CD4-positive, CD25-positive, alpha-beta regulatory T cell (primary cell): Measurements from ENCODE around the gene PDE3A. TPM values are rescaled to one million over a fixed set of nuclear protein-coding genes. Genes with fewer than 3 reads are reported as not detected.

Experiments used
- ATAC-seq, 2 donors: fragments of 150-1000 bp; cut with Tn5 transposase; one replicate each; pipeline ENCODE4 v1.10.0; 2021; ENCODE audit warnings: low read depth in 2 of 2, moderate number of reproducible peaks in 2 of 2, moderate library complexity in 1 of 2
- DNase-seq, 3 donors: peaks; one replicate each; pipeline versions ENCODE4 v3.0.0 to v3.0.0-alpha.2; 2012 to 2022; ENCODE audit warnings: mixed read lengths in 1 of 3
- H3K27ac ChIP-seq: one replicate; pipeline ENCODE4 v1.7.0; 2013; ENCODE audit warnings: mild to moderate bottlenecking, low read length; ENCODE audit not compliant: insufficient read depth, poor library complexity, severe bottlenecking
- H3K27me3 ChIP-seq: one replicate; pipeline ENCODE4 v1.7.0; 2013; ENCODE audit warnings: low read length; ENCODE audit not compliant: control insufficient read depth, insufficient read depth
- H3K36me3 ChIP-seq: one replicate; pipeline ENCODE4 v1.7.0; 2013; ENCODE audit warnings: mild to moderate bottlenecking, low read length, moderate library complexity; ENCODE audit not compliant: control insufficient read depth, insufficient read depth
- H3K4me1 ChIP-seq: 2 replicates; pipeline ENCODE4 v1.7.0; 2013; ENCODE audit warnings: mild to moderate bottlenecking, low read length; ENCODE audit not compliant: insufficient read depth, control insufficient read depth, poor library complexity, severe bottlenecking
- H3K4me3 ChIP-seq: one replicate; pipeline ENCODE4 v1.7.0; 2013; ENCODE audit warnings: low read depth, mild to moderate bottlenecking, low read length, moderate library complexity
- H3K9me3 ChIP-seq, 2 experiments: 1 replicate in 1 of 2; 2 replicates in 1 of 2; pipeline ENCODE4 v1.7.0; 2013; ENCODE audit warnings: low read length in 2 of 2, mild to moderate bottlenecking in 1 of 2, moderate library complexity in 1 of 2; ENCODE audit not compliant: control insufficient read depth in 2 of 2
- H3K27ac Mint-ChIP-seq, 3 donors: one replicate each; pipeline ENCODE4 v1.8.0; 2020 to 2022; ENCODE audit warnings: mild to moderate bottlenecking in 3 of 3, mixed read lengths in 3 of 3, moderate library complexity in 2 of 3
- H3K27me3 Mint-ChIP-seq: one replicate; pipeline ENCODE4 v1.8.0; 2022; ENCODE audit warnings: mild to moderate bottlenecking, mixed read lengths
- H3K36me3 Mint-ChIP-seq: one replicate; pipeline ENCODE4 v1.8.0; 2020; ENCODE audit warnings: mixed read lengths
- H3K4me1 Mint-ChIP-seq, 4 donors: one replicate each; pipeline ENCODE4 v1.8.0; 2020 to 2022; ENCODE audit warnings: mixed read lengths in 4 of 4, mild to moderate bottlenecking in 1 of 4
- H3K4me3 Mint-ChIP-seq, 4 donors: one replicate each; pipeline ENCODE4 v1.8.0; 2020 to 2022; ENCODE audit warnings: mild to moderate bottlenecking in 4 of 4, mixed read lengths in 4 of 4, moderate library complexity in 3 of 4
- H3K9me3 Mint-ChIP-seq, 7 donors: one replicate each; pipeline ENCODE4 v1.8.0; 2020 to 2022; ENCODE audit warnings: mixed read lengths in 7 of 7, mild to moderate bottlenecking in 3 of 7, moderate library complexity in 2 of 7
- polyA plus RNA-seq, 4 donors: library from polyadenylated mRNA; unstranded; fragments of 300-500 nt; fragmentation: Illumina TruSeq; gene quantifications; one replicate each; pipeline ENCODE4 v1.2.3, GENCODE V29; 2021
- total RNA-seq: library from RNA; stranded (reverse); gene quantifications from one replicate; pipeline ENCODE4 v1.2.3, GENCODE V29; 2022

Gene PDE3A
- total and polyA plus RNA-seq, 5 donors from 2014 or later, result 0.05 to 0.30 TPM; not detected in 3

DNA sequence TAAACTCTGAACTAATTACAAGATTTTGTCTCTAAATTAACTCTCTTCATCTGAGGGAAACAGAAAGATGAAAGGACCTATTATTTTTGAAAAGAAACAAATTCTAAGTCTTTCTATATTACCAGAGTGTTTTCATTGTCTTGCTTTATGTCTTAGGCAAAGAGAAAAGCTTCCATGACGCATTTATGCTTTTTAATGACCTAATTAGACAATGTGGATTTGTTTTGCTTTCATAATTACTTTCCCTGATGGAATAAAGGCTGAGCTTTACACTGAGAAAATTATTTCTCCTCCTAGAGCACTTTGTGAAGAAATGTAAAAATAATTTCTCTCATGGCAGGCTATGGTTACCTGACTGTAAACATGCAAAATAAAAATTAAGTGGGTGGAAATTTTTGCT is 188.8 kb downstream of the PDE3A start:
- H3K4me3 ChIP-seq, result no peak overlapping the region
- no peaks in the 10 kb centered on the region for H3K4me1 ChIP-seq
- ATAC-seq, result no peak
- no peak overlapping the region for H3K27ac ChIP-seq
- Mint-ChIP-seq H3K27ac (no peak overlapping the region), H3K4me3 (no peak overlapping the region), H3K36me3 (no peaks in the 10 kb centered on the region), H3K27me3 (no peaks in the 10 kb centered on the region), H3K4me1 (peaks cover 0 to 5% (median 0%) of the 10 kb centered on the region in 4 donors), H3K9me3 (peaks cover 0 to 10% (median 0%) of the 10 kb centered on the region in 7 donors)
- no peaks in the 10 kb centered on the region for H3K36me3 ChIP-seq
- no peak for DNase-seq
- H3K9me3 ChIP-seq, result no peaks in the 10 kb centered on the region
- no peaks in the 10 kb centered on the region for H3K27me3 ChIP-seq

- Mint-ChIP-seq H3K27me3 (no peaks in the 10 kb centered on the region), H3K36me3 (no peaks in the 10 kb centered on the region), H3K4me3 (no peak overlapping the region), H3K27ac (no peak overlapping the region), H3K4me1 (peaks cover 0 to 5% (median 0%) of the 10 kb centered on the region in 4 donors), H3K9me3 (peaks cover 0 to 10% (median 0%) of the 10 kb centered on the region in 7 donors)
- no peaks in the 10 kb centered on the region for H3K4me1 ChIP-seq
- H3K4me3 ChIP-seq, result no peak overlapping the region
- DNase-seq, result no peak
- H3K27ac ChIP-seq, result no peak overlapping the region
- no peak for ATAC-seq
- no peaks in the 10 kb centered on the region for H3K27me3 ChIP-seq
- H3K9me3 ChIP-seq, result no peaks in the 10 kb centered on the region
- H3K36me3 ChIP-seq, result no peaks in the 10 kb centered on the region
Observed at GRCh38 chr12:20560935-20561334, 192.6 kb downstream of the PDE3A start.

DNA sequence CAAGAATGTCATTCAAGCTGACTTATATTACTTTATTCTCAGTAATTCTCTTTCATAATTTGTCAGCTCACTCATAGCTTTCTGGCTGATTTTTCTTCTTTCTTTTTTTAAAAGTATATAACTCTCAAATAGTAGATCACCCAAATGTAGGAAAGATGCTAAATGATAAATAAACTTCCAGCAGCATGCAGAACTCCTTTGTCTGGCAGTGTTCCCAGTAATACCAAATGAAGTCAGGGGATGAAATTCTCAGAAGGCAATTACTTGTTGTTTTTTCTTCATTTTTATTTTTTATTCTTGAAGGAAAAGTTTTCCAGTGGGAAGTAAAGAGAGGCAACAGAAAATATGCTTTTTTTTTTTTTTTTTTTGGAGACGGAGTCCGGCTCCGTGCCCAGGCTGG is 193.5 kb downstream of the PDE3A start:
- Mint-ChIP-seq H3K36me3 (no peaks in the 10 kb centered on the region), H3K4me1 (peaks cover 0 to 5% (median 0%) of the 10 kb centered on the region in 4 donors), H3K27ac (no peak overlapping the region), H3K9me3 (peaks cover 0 to 10% (median 0%) of the 10 kb centered on the region in 7 donors), H3K27me3 (no peaks in the 10 kb centered on the region), H3K4me3 (no peak overlapping the region)
- Histone ChIP-seq H3K4me1 (no peaks in the 10 kb centered on the region), H3K4me3 (no peak overlapping the region), H3K27me3 (no peaks in the 10 kb centered on the region), H3K9me3 (no peaks in the 10 kb centered on the region), H3K36me3 (no peaks in the 10 kb centered on the region), H3K27ac (no peak overlapping the region)
- ATAC-seq (no peak), DNase-seq (no peak)

- Mint-ChIP-seq H3K4me1 (no peaks in the 10 kb centered on the region), H3K27me3 (no peaks in the 10 kb centered on the region), H3K9me3 (no peaks in the 10 kb centered on the region), H3K36me3 (no peaks in the 10 kb centered on the region), H3K4me3 (no peak overlapping the region), H3K27ac (no peak overlapping the region)
- Histone ChIP-seq H3K9me3 (no peaks in the 10 kb centered on the region), H3K4me3 (no peak overlapping the region), H3K4me1 (no peaks in the 10 kb centered on the region), H3K27ac (no peak overlapping the region), H3K36me3 (no peaks in the 10 kb centered on the region), H3K27me3 (no peaks in the 10 kb centered on the region)
- DNase-seq, result no peak
- no peak for ATAC-seq
Observed at GRCh38 chr12:20567413-20567812, 199.1 kb downstream of the PDE3A start.

DNA sequence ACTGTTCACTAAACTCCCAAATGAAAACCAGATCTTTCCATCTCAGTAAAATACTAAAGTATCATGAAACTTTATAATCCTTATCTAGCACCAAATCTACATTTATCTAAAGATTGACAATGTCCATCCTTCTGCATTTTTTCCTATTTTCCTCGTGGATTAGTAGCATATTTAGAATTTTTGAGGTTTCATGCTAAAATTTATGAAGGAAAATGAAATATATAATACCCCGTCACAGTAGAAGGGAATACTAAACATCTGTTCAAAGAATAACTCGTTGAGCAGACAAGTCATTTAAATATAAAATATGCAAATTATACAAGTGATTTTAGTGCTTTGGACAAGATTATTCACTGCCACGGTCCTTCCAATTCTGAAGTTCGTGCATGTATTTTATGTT is 204.1 kb downstream of the PDE3A start:
- DNase-seq (no peak), ATAC-seq (no peak)
- no peaks in the 10 kb centered on the region for H3K27me3 Mint-ChIP-seq
- no peaks in the 10 kb centered on the region for H3K4me1 Mint-ChIP-seq
- no peak overlapping the region for H3K4me3 ChIP-seq
- no peaks in the 10 kb centered on the region for H3K27me3 ChIP-seq
- peaks cover 0 to 1% (median 0%) of the 10 kb centered on the region in 7 donors for H3K9me3 Mint-ChIP-seq
- no peaks in the 10 kb centered on the region for H3K36me3 ChIP-seq
- H3K4me1 ChIP-seq, result no peaks in the 10 kb centered on the region
- H3K4me3 Mint-ChIP-seq, result no peak overlapping the region
- H3K36me3 Mint-ChIP-seq, result no peaks in the 10 kb centered on the region
- no peak overlapping the region for H3K27ac Mint-ChIP-seq
- H3K9me3 ChIP-seq, result no peaks in the 10 kb centered on the region
- H3K27ac ChIP-seq, result no peak overlapping the region

GRCh38 chr12:20576528-20576927 is 208.2 kb downstream of the PDE3A start:
- no peaks in the 10 kb centered on the region for H3K4me1 ChIP-seq
- ATAC-seq, result no peak

DNA sequence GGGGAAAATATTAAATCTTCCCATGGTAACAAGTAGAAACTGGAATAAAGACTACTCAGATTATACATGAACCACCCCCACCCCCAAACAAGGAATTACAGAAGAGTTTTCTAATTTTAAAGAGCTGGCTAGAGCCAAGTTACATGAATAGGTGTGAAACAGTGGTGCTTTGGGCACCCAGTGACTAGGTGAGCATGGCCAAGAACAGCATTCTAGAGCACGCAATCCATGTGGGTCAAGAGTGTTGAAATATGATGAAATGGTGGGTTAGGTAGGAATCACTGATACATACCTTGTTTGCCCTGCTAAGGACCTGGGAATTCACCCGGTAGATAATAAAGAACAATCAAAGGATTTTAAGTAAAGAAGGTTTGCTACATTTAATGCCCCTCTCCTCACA is 208.7 kb downstream of the PDE3A start:
- no peaks in the 10 kb centered on the region for H3K27me3 Mint-ChIP-seq
- H3K4me3 Mint-ChIP-seq, result no peak overlapping the region
- Histone ChIP-seq H3K36me3 (no peaks in the 10 kb centered on the region), H3K27ac (no peak overlapping the region), H3K4me1 (no peaks in the 10 kb centered on the region), H3K27me3 (no peaks in the 10 kb centered on the region), H3K4me3 (no peak overlapping the region), H3K9me3 (no peaks in the 10 kb centered on the region)
- ATAC-seq (no peak), DNase-seq (no peak)
- no peaks in the 10 kb centered on the region for H3K4me1 Mint-ChIP-seq
- no peaks in the 10 kb centered on the region for H3K36me3 Mint-ChIP-seq
- no peak overlapping the region for H3K27ac Mint-ChIP-seq
- H3K9me3 Mint-ChIP-seq, result peaks cover 0 to 4% (median 2%) of the 10 kb centered on the region in 7 donors

More at GRCh38 chr12:20576528-20576927, 208.2 kb downstream of the PDE3A start:
- H3K27me3 Mint-ChIP-seq, result no peaks in the 10 kb centered on the region
- H3K27ac Mint-ChIP-seq, result no peak overlapping the region
- no peaks in the 10 kb centered on the region for H3K36me3 Mint-ChIP-seq
- no peak overlapping the region for H3K4me3 ChIP-seq
- H3K9me3 Mint-ChIP-seq, result peaks cover 0 to 4% (median 2%) of the 10 kb centered on the region in 7 donors
- no peak overlapping the region for H3K27ac ChIP-seq
- H3K27me3 ChIP-seq, result no peaks in the 10 kb centered on the region
- no peak overlapping the region for H3K4me3 Mint-ChIP-seq
- no peaks in the 10 kb centered on the region for H3K36me3 ChIP-seq
- no peaks in the 10 kb centered on the region for H3K4me1 Mint-ChIP-seq
- H3K9me3 ChIP-seq, result no peaks in the 10 kb centered on the region
- DNase-seq, result no peak

- no peaks in the 10 kb centered on the region for H3K27me3 ChIP-seq
- Mint-ChIP-seq H3K4me3 (no peak overlapping the region), H3K9me3 (peaks cover 0 to 4% (median 2%) of the 10 kb centered on the region in 7 donors), H3K27ac (no peak overlapping the region), H3K36me3 (no peaks in the 10 kb centered on the region), H3K4me1 (no peaks in the 10 kb centered on the region), H3K27me3 (no peaks in the 10 kb centered on the region)
- ATAC-seq, result no peak
- no peaks in the 10 kb centered on the region for H3K36me3 ChIP-seq
- no peak overlapping the region for H3K27ac ChIP-seq
- no peaks in the 10 kb centered on the region for H3K9me3 ChIP-seq
- no peak overlapping the region for H3K4me3 ChIP-seq
- DNase-seq, result no peak
- no peaks in the 10 kb centered on the region for H3K4me1 ChIP-seq
Observed at GRCh38 chr12:20578142-20578541, 209.8 kb downstream of the PDE3A start.
